HepG2 (cell line): ENCODE results near the gene TANGO2. TPM values are rescaled to one million over a fixed set of nuclear protein-coding genes. Genes with fewer than 3 reads are reported as not detected.

Source experiments
- CCDC6 ChIP-seq: sonication (generic); formaldehyde crosslinking; IDR thresholded peaks from 2 replicates; pipeline ENCODE4 v1.8.1; 2022; ENCODE audit warnings: mild to moderate bottlenecking, missing genetic modification reagents, moderate library complexity
- HDAC1 ChIP-seq: sonication (generic); formaldehyde crosslinking; IDR thresholded peaks from 2 replicates; pipeline ENCODE4 v1.5.1; 2020; ENCODE audit warnings: mild to moderate bottlenecking, missing genetic modification reagents
- PCBP2 ChIP-seq: fragments of 200-400 bp; formaldehyde crosslinking; optimal IDR thresholded peaks from 2 replicates; pipeline ENCODE3; 2018; ENCODE audit warnings: low read length, low read depth; ENCODE audit not compliant: poor library complexity, severe bottlenecking
- RBM39 ChIP-seq: fragments of 200-400 bp; formaldehyde crosslinking; IDR thresholded peaks from one replicate; pipeline ENCODE4 v1.6.1; 2018; ENCODE audit warnings: antibody characterized with exemption, mild to moderate bottlenecking, low read depth, low read length; ENCODE audit not compliant: poor library complexity, severe bottlenecking
- RXRA ChIP-seq: sonication (generic); formaldehyde crosslinking; IDR thresholded peaks from 2 replicates; pipeline ENCODE4 v1.5.1; 2020; ENCODE audit warnings: missing genetic modification reagents
- ZNF367 ChIP-seq: sonication (generic); formaldehyde crosslinking; IDR thresholded peaks from 2 replicates; pipeline ENCODE4 v1.4.0; 2020; ENCODE audit warnings: missing genetic modification reagents, borderline replicate concordance
- ZNF605 ChIP-seq: sonication (generic); formaldehyde crosslinking; IDR thresholded peaks from 2 replicates; pipeline ENCODE4 v1.8.0; 2022; ENCODE audit warnings: mild to moderate bottlenecking, missing genetic modification reagents
- ZNF724P ChIP-seq: sonication (generic); formaldehyde crosslinking; IDR thresholded peaks from 2 replicates; pipeline ENCODE4 v1.8.0; 2022; ENCODE audit warnings: missing genetic modification reagents, borderline replicate concordance
- polyA plus RNA-seq, 8 experiments: library from polyadenylated mRNA; depleted of rRNA in 3 of 8; stranded (reverse) in 7 of 8; unstranded in 1 of 8; fragments of >200 nt; fragmentation: Illumina TruSeq in 4 of 8; extraction: Trizol in 4 of 8; gene quantifications; 2 replicates each; pipeline versions ENCODE4 v1.2.1 to v1.2.3, GENCODE V29; 2011 to 2016; ENCODE audit warnings: low read depth in 4 of 8, missing spikeins in 1 of 8, mixed read lengths in 1 of 8; ENCODE audit not compliant: insufficient read depth in 1 of 8
- total RNA-seq, 5 experiments: library from RNA; depleted of rRNA; stranded (reverse); fragments of >200 nt; fragmentation: Illumina TruSeq; extraction: Trizol; gene quantifications; 2 replicates each; pipeline ENCODE4 v1.2.3, GENCODE V29; 2016; ENCODE audit warnings: low read depth in 1 of 5
- TF ChIP-seq, protein P1 (sequence below): sonication (generic); formaldehyde crosslinking; IDR thresholded peaks from 2 replicates; pipeline ENCODE4 v1.9.0; 2022; ENCODE audit warnings: low read depth, missing genetic modification reagents
- TF ChIP-seq, protein P2 (sequence below): sonication (generic); formaldehyde crosslinking; IDR thresholded peaks from 2 replicates; pipeline ENCODE4 v1.4.0; 2020; ENCODE audit warnings: missing genetic modification reagents
- TF ChIP-seq, protein P3 (sequence below): sonication (generic); formaldehyde crosslinking; IDR thresholded peaks from 2 replicates; pipeline ENCODE4 v1.5.1; 2020; ENCODE audit warnings: mild to moderate bottlenecking, missing genetic modification reagents, moderate library complexity
- TF ChIP-seq, protein P4 (sequence below), 2 experiments: fragments of 450-650 bp in 1 of 2; sonication (generic) in 1 of 2; formaldehyde crosslinking in 1 of 2; IDR thresholded peaks; 2 replicates each; pipeline versions ENCODE4 v1.6.1 to v1.8.0; 2016 to 2022; ENCODE audit warnings: antibody characterized with exemption in 1 of 2, mild to moderate bottlenecking in 1 of 2, missing genetic modification reagents in 1 of 2

The TANGO2 gene
- total and polyA plus RNA-seq, 2 of the 13 experiments (the other 11 are each of a cell fraction or from before 2014, with no cell fraction given), result 12.9 to 14.8 TPM

DNA sequence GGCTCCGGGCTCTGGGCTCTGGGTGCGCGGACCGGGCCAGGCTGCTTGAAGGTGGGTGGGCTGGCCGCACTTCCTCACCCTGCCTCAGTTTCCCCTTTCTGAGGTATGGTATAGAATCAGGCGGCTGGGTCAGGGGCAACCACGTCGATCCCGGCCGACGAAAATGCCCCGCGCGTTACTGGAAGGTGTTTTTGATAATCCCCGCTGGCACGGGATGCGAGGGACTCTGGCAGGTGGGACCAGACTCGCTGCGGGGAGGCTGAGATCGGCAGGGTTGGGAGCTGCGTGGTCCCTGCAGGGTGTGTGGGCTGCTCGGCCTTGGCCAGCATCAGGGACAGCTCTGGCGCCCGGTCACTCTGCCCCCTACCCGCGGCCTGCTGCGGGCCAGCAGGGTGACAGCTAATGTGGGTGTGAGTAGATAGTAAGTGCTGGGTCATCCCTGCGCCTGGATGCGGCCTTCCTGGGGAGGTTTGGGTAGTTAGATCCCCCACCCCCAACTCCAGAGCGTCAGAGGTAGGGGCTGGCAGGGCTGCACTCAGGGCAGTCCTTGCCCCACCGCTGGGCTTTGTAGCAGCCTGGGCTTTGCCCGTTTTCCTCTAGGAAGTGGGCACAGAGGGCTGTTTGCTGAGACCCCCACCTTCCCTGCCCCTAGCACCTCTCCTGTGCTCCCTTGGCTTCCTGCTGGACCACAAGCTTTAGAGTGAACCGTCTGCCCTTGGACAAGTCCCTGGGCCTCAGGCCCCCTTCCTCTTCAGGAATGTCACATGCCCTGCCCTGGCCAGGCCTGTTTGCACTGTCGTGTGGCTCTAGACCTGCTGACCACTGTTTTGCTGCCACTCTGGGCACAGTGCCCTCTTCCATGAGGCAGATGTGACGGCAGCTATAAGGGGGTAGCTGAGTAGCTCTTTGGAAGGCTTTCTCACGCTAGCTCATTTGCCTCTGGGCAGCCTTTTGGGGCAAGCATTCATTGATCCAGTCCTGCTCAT is 579 bp downstream of the TANGO2 start (continued):
- TF ChIP-seq PCBP2 (no peak), ZNF724P (peak; percentile 16; the same call in 1 of the 2 replicates), RBM39 (peak; percentile 62), CCDC6 (CRISPR knock-in tag) (peak; percentile 67; the same call in 1 of the 2 replicates), ZNF605 (CRISPR knock-in tag) (peak; percentile 51; the same call in 1 of the 2 replicates), ZNF367 (CRISPR knock-in tag) (0 out of 2 replicates have a peak, but pooled peaks have one; percentile 40), RXRA (no peak; the same call in 1 of the 2 replicates), HDAC1 (CRISPR knock-in tag) (peak; percentile 41; the same call in 1 of the 2 replicates)
- TF ChIP-seq, protein P1, sequence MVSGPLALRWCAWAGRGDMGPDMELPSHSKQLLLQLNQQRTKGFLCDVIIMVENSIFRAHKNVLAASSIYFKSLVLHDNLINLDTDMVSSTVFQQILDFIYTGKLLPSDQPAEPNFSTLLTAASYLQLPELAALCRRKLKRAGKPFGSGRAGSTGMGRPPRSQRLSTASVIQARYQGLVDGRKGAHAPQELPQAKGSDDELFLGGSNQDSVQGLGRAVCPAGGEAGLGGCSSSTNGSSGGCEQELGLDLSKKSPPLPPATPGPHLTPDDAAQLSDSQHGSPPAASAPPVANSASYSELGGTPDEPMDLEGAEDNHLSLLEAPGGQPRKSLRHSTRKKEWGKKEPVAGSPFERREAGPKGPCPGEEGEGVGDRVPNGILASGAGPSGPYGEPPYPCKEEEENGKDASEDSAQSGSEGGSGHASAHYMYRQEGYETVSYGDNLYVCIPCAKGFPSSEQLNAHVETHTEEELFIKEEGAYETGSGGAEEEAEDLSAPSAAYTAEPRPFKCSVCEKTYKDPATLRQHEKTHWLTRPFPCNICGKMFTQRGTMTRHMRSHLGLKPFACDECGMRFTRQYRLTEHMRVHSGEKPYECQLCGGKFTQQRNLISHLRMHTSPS (CRISPR knock-in tag), result peak; percentile 92
- TF ChIP-seq, protein P2, sequence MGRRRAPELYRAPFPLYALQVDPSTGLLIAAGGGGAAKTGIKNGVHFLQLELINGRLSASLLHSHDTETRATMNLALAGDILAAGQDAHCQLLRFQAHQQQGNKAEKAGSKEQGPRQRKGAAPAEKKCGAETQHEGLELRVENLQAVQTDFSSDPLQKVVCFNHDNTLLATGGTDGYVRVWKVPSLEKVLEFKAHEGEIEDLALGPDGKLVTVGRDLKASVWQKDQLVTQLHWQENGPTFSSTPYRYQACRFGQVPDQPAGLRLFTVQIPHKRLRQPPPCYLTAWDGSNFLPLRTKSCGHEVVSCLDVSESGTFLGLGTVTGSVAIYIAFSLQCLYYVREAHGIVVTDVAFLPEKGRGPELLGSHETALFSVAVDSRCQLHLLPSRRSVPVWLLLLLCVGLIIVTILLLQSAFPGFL, result 0 out of 2 replicates have a peak, but pooled peaks have one; percentile 73
- TF ChIP-seq, protein P3, sequence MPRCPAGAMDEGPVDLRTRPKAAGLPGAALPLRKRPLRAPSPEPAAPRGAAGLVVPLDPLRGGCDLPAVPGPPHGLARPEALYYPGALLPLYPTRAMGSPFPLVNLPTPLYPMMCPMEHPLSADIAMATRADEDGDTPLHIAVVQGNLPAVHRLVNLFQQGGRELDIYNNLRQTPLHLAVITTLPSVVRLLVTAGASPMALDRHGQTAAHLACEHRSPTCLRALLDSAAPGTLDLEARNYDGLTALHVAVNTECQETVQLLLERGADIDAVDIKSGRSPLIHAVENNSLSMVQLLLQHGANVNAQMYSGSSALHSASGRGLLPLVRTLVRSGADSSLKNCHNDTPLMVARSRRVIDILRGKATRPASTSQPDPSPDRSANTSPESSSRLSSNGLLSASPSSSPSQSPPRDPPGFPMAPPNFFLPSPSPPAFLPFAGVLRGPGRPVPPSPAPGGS, result 0 out of 2 replicates have a peak, but pooled peaks have one; percentile 37
- TF ChIP-seq, protein P4, sequence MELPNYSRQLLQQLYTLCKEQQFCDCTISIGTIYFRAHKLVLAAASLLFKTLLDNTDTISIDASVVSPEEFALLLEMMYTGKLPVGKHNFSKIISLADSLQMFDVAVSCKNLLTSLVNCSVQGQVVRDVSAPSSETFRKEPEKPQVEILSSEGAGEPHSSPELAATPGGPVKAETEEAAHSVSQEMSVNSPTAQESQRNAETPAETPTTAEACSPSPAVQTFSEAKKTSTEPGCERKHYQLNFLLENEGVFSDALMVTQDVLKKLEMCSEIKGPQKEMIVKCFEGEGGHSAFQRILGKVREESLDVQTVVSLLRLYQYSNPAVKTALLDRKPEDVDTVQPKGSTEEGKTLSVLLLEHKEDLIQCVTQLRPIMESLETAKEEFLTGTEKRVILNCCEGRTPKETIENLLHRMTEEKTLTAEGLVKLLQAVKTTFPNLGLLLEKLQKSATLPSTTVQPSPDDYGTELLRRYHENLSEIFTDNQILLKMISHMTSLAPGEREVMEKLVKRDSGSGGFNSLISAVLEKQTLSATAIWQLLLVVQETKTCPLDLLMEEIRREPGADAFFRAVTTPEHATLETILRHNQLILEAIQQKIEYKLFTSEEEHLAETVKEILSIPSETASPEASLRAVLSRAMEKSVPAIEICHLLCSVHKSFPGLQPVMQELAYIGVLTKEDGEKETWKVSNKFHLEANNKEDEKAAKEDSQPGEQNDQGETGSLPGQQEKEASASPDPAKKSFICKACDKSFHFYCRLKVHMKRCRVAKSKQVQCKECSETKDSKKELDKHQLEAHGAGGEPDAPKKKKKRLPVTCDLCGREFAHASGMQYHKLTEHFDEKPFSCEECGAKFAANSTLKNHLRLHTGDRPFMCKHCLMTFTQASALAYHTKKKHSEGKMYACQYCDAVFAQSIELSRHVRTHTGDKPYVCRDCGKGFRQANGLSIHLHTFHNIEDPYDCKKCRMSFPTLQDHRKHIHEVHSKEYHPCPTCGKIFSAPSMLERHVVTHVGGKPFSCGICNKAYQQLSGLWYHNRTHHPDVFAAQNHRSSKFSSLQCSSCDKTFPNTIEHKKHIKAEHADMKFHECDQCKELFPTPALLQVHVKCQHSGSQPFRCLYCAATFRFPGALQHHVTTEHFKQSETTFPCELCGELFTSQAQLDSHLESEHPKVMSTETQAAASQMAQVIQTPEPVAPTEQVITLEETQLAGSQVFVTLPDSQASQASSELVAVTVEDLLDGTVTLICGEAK (IDR thresholded peaks at IDR 0.05), result no peak
- TF ChIP-seq, protein P4 (CRISPR knock-in tag; IDR thresholded peaks at IDR 0.05), result peak; percentile 47; the same call in 1 of the 2 replicates
